ENCODE results near the gene ENO4.

The ENO4 gene

DNA sequence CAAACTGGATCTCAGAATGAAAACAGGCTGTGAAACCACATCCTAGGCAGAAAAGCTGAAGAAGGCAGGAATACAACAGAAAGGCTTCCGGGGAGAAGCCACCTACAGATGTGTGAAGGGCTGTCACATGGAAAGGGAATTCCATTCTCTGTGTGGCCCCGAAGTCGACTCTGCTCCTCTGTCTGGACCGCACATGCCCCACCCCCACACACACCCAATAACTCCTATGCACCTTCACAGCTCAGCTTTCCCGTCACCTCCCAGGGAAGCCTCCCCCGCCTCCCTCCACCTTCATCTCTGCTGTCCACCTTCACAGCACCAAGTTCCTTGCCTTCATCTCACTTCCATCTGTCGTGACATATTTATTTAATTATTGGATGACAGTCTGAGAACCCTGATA, 23.4 kb upstream of the ENO4 start:
- Histone ChIP-seq H3K9me3 (ENCODE audit: severe bottlenecking) (no peaks in the 10 kb centered on the region), H3K36me3 (no peaks in the 10 kb centered on the region), H3K27me3 (ENCODE audit: insufficient read depth, low read depth, severe bottlenecking) (no peaks in the 10 kb centered on the region), H3K27ac (no peak overlapping the region), H3K4me3 (ENCODE audit: low read depth, low read length) (no peak overlapping the region)
- DNase-seq: no peak
- TF ChIP-seq, protein P1, sequence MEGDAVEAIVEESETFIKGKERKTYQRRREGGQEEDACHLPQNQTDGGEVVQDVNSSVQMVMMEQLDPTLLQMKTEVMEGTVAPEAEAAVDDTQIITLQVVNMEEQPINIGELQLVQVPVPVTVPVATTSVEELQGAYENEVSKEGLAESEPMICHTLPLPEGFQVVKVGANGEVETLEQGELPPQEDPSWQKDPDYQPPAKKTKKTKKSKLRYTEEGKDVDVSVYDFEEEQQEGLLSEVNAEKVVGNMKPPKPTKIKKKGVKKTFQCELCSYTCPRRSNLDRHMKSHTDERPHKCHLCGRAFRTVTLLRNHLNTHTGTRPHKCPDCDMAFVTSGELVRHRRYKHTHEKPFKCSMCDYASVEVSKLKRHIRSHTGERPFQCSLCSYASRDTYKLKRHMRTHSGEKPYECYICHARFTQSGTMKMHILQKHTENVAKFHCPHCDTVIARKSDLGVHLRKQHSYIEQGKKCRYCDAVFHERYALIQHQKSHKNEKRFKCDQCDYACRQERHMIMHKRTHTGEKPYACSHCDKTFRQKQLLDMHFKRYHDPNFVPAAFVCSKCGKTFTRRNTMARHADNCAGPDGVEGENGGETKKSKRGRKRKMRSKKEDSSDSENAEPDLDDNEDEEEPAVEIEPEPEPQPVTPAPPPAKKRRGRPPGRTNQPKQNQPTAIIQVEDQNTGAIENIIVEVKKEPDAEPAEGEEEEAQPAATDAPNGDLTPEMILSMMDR (IDR thresholded peaks at IDR 0.05; ENCODE audit: low read depth, low read length): no peak

GRCh38 chr10:116826803-116827202, 22.5 kb upstream of the ENO4 start:
- TF ChIP-seq, protein P1 (IDR thresholded peaks at IDR 0.05; ENCODE audit: low read depth, low read length): no peak
- H3K27ac ChIP-seq: no peak overlapping the region
- no peaks in the 10 kb centered on the region for H3K36me3 ChIP-seq
- no peaks in the 10 kb centered on the region for H3K9me3 ChIP-seq (ENCODE audit: severe bottlenecking)
- H3K4me3 ChIP-seq (ENCODE audit: low read depth, low read length): no peak overlapping the region
- no peak for DNase-seq
- no peaks in the 10 kb centered on the region for H3K27me3 ChIP-seq (ENCODE audit: insufficient read depth, low read depth, severe bottlenecking)

GRCh38 chr10:116827214-116827671, 22.1 kb upstream of the ENO4 start:
- no peaks in the 10 kb centered on the region for H3K27me3 ChIP-seq (ENCODE audit: insufficient read depth, low read depth, severe bottlenecking)
- H3K36me3 ChIP-seq: no peaks in the 10 kb centered on the region
- TF ChIP-seq, protein P1 (IDR thresholded peaks at IDR 0.05; ENCODE audit: low read depth, low read length): peak; percentile 26; the same call in 1 of the 2 replicates
- no peak for DNase-seq
- no peak overlapping the region for H3K27ac ChIP-seq
- no peak overlapping the region for H3K4me3 ChIP-seq (ENCODE audit: low read depth, low read length)
- H3K9me3 ChIP-seq (ENCODE audit: severe bottlenecking): no peaks in the 10 kb centered on the region

DNA sequence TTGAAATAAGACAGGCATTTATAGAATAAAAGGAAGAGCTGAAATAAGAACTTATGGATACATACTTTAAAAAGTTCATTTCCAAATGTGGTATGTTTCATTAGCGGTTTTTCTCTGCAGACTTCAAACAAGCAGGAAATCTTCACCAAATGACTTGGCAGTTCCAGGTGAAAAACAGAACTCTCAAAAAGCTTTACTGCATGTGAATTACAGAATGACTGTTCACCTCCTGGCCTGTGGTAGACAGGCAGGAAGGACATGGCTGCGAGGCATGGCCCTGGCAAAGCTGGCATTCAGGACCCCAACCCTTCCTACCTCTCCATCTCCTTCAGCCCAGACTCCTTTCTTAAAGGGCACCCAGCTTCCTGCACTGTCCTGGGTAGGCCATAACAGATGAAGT, 21.2 kb upstream of the ENO4 start:
- Histone ChIP-seq H3K27ac (no peak overlapping the region), H3K36me3 (no peaks in the 10 kb centered on the region)
- TF ChIP-seq, protein P1 (IDR thresholded peaks at IDR 0.05; ENCODE audit: low read depth, low read length): no peak

DNA sequence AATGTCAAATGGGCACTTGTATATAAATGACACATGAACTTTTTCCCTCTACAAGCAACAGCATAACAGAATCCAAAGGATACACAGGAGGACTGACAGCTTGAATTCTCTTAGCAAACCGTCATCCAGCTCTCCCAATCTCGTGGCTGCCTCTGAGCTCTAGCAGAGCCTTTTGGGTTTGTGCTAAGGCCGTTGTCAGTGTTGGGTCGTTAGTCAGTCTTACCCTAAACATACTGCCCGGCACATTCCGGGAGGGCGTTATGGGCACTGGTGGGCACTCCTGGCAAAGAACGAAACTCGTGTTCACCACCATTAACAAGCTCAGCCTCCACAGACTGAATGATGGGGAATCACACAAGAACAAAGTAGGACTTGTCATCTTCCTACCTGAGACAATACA, 19.6 kb upstream of the ENO4 start:
- DNase-seq: no peak
- Histone ChIP-seq H3K36me3 (no peaks in the 10 kb centered on the region), H3K27ac (no peak overlapping the region), H3K27me3 (ENCODE audit: insufficient read depth, low read depth, severe bottlenecking) (no peaks in the 10 kb centered on the region), H3K9me3 (ENCODE audit: severe bottlenecking) (no peaks in the 10 kb centered on the region), H3K4me3 (ENCODE audit: low read depth, low read length) (no peak overlapping the region)
- TF ChIP-seq, protein P1 (IDR thresholded peaks at IDR 0.05; ENCODE audit: low read depth, low read length): no peak

More for the DNA sequence above, 21.2 kb upstream of the ENO4 start:
- no peak for DNase-seq
- Histone ChIP-seq H3K27me3 (ENCODE audit: insufficient read depth, low read depth, severe bottlenecking) (no peaks in the 10 kb centered on the region), H3K9me3 (ENCODE audit: severe bottlenecking) (no peaks in the 10 kb centered on the region), H3K4me3 (ENCODE audit: low read depth, low read length) (no peak overlapping the region)

DNA sequence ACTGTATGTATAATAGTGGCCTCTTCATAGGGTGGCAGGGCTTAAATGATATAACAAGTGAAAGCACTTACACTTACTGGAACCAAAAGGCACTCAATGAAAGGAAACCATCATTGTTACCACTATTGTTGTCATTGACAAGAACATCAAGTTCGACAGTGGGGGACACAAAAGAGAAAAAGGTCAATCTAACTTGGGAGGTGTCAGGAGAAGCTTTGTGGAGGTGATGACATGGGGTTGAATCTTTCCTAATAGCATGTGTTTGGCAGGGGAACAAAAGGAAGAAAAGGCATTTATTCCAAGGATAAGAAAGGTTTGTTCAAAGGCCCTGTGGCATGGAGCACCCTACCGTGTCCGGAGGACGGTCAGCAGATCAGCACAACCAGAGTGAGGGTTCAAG, 18.2 kb upstream of the ENO4 start:
- no peak for DNase-seq
- H3K27ac ChIP-seq: no peak overlapping the region
- no peaks in the 10 kb centered on the region for H3K36me3 ChIP-seq
- H3K9me3 ChIP-seq (ENCODE audit: severe bottlenecking): no peaks in the 10 kb centered on the region
- TF ChIP-seq, protein P1 (IDR thresholded peaks at IDR 0.05; ENCODE audit: low read depth, low read length): no peak
- no peak overlapping the region for H3K4me3 ChIP-seq (ENCODE audit: low read depth, low read length)
- no peaks in the 10 kb centered on the region for H3K27me3 ChIP-seq (ENCODE audit: insufficient read depth, low read depth, severe bottlenecking)
